PFSK-1 (cell line): ENCODE results near the gene CARS2.

Experiments
- FOXP2 ChIP-seq: optimal IDR thresholded peaks from 2 replicates; pipeline ENCODE3; 2011; ENCODE audit warnings: borderline replicate concordance, control low read depth, inconsistent platforms; ENCODE audit not compliant: insufficient read depth; ENCODE audit errors: extremely low read length, extremely low read depth
- POLR2AphosphoS5 ChIP-seq: IDR thresholded peaks from 2 replicates; pipeline ENCODE4 v1.6.1; 2012; ENCODE audit warnings: low read depth, mild to moderate bottlenecking, control low read depth, low read length, moderate library complexity
- SIN3A ChIP-seq: IDR thresholded peaks from 2 replicates; pipeline ENCODE4 v1.6.1; 2012; ENCODE audit warnings: mild to moderate bottlenecking, low read length, moderate library complexity, borderline replicate concordance; ENCODE audit not compliant: insufficient read depth
- TAF1 ChIP-seq: IDR thresholded peaks from 2 replicates; pipeline ENCODE4 v1.6.1; 2012; ENCODE audit warnings: low read length, control low read depth, borderline replicate concordance; ENCODE audit not compliant: insufficient read depth
- TF ChIP-seq, protein P1 (sequence below), 2 experiments: IDR thresholded peaks; 2 replicates each; pipeline versions ENCODE4 v1.6.1 to v1.8.0; 2011 to 2012; ENCODE audit warnings: low read depth in 2 of 2, low read length in 2 of 2, control low read depth in 1 of 2, inconsistent platforms in 1 of 2, mild to moderate bottlenecking in 1 of 2, moderate library complexity in 1 of 2; ENCODE audit not compliant: insufficient read depth in 1 of 2

CARS2 gene

DNA sequence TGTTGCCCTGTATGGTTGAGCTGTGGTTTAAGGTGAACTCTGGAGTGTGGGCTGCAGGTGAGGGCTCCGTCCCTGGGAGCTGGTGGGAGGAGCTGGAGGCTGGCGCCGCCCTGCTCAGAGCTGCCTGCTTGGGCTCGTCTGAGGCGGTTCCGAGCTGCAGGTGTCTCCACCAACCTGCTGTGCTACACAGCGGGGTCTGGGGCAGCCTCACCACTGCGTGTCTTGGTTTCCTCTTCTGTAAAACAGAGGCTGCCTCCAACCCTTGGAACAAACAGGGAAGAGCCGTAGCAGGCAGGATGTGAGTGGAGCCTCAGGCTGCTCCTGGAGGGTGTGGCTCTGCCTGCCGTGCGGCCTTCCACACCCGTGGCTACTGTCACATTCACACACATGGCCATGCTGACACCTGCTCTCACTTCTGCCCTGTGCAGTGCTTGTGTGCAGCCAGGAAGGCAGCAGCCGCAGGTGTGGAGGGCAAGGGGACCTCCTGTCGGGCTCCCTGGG, 69.2 kb downstream of the CARS2 start:
- TF ChIP-seq TAF1 (no peak), POLR2AphosphoS5 (no peak), FOXP2 (no peak), SIN3A (no peak)
- TF ChIP-seq, protein P1, sequence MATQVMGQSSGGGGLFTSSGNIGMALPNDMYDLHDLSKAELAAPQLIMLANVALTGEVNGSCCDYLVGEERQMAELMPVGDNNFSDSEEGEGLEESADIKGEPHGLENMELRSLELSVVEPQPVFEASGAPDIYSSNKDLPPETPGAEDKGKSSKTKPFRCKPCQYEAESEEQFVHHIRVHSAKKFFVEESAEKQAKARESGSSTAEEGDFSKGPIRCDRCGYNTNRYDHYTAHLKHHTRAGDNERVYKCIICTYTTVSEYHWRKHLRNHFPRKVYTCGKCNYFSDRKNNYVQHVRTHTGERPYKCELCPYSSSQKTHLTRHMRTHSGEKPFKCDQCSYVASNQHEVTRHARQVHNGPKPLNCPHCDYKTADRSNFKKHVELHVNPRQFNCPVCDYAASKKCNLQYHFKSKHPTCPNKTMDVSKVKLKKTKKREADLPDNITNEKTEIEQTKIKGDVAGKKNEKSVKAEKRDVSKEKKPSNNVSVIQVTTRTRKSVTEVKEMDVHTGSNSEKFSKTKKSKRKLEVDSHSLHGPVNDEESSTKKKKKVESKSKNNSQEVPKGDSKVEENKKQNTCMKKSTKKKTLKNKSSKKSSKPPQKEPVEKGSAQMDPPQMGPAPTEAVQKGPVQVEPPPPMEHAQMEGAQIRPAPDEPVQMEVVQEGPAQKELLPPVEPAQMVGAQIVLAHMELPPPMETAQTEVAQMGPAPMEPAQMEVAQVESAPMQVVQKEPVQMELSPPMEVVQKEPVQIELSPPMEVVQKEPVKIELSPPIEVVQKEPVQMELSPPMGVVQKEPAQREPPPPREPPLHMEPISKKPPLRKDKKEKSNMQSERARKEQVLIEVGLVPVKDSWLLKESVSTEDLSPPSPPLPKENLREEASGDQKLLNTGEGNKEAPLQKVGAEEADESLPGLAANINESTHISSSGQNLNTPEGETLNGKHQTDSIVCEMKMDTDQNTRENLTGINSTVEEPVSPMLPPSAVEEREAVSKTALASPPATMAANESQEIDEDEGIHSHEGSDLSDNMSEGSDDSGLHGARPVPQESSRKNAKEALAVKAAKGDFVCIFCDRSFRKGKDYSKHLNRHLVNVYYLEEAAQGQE (IDR thresholded peaks at IDR 0.05; ENCODE audit: insufficient read depth in 1 of 2, low read depth in 2 of 2, low read length in 2 of 2): no peak

DNA sequence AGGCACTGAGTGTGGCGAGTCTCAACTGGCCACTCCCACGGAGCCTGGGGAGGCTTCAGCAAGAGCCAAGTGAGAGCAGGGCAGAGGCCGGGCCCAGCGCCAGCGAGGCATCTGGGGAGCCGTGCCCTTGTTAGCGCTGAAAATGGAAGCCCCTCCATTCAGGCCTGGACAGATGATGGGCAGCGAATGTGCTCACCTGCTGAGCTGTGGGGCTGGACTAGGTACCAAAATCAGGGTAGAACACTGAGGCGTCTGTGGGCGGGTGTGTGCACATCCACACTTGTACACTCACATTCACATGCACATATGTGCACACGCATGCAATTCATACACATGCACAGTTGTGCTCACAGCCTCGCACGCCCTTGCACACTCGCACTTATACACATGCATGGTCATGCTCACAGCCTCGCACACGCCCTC, 69.9 kb downstream of the CARS2 start:
- TF ChIP-seq SIN3A (no peak), POLR2AphosphoS5 (no peak), TAF1 (no peak), FOXP2 (no peak)
- TF ChIP-seq, protein P1 (IDR thresholded peaks at IDR 0.05; ENCODE audit: insufficient read depth in 1 of 2, low read depth in 2 of 2, low read length in 2 of 2): no peak

DNA sequence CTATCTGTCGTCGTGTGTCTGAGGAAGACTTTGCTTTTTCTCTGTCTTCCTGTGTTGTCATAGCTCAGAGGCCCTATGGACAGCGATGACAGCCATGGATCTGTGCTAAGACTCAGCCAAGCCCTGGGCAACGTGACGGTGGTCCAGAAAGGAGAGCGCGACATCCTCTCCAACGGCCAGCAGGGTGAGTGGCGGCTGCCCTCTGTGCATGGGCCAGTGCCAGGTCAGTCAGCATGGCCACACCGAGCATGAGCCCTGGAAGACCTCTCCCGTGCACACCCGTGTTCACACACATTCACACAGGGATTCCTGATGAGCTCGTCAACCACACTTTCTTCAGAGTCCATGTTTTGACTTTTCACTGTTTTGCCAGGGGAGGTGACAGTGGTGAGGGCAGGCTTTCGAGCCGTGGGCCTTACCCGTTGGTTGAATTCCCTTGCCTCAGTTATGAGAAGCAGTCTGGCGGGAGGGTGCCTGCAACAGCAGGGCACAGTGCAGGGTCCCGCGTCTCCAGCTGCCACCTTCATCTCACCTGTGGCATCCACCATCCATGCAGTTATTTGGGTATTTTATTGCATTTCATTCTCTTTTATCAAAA, 70.4 kb downstream of the CARS2 start:
- TF ChIP-seq, protein P1 (IDR thresholded peaks at IDR 0.05; ENCODE audit: insufficient read depth in 1 of 2, low read depth in 2 of 2, low read length in 2 of 2): no peak
- TF ChIP-seq POLR2AphosphoS5: no peak

DNA sequence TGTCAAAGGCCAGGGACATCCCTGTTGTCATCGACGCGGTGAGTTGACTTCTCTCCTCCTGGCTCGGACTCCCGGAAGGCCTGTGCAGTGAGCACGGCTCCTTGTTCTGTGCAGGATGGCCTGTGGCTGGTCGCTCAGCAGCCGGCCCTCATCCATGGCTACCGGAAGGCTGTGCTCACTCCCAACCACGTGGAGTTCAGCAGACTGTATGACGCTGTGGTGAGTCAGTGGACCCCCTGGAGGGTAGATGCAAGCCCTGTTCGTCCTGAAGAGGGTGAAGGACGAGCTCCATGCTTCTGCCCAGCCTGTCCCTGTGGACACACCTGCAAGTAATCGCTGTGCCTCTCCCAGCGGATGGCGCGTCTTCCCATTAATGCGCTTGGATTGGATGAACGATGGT, 71.4 kb downstream of the CARS2 start:
- TF ChIP-seq TAF1 (no peak), FOXP2 (no peak), POLR2AphosphoS5 (no peak), SIN3A (no peak)
- TF ChIP-seq, protein P1 (IDR thresholded peaks at IDR 0.05; ENCODE audit: insufficient read depth in 1 of 2, low read depth in 2 of 2, low read length in 2 of 2): no peak

DNA sequence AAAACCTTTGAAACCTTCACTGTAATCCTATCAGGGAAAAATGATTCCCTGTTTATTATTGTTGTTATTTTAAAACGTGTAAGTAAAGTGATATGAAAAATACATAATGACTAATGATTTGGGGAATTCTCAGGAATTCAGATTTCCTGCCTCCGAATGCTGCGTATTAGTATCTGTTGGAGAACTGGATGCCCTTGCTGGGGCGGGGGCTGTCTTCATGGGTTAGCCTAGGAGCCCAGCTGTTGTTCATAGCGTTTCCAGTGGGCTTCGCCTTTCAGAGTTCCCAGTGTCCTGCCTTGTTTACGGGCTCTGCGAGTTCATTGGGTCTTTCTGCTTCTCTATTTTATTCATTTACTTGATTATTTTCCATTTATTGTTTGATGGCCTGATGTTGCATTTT, 72.1 kb downstream of the CARS2 start:
- no peak for TF ChIP-seq SIN3A
- TF ChIP-seq FOXP2: no peak
- TF ChIP-seq, protein P1 (IDR thresholded peaks at IDR 0.05; ENCODE audit: insufficient read depth in 1 of 2, low read depth in 2 of 2, low read length in 2 of 2): no peak
- TF ChIP-seq TAF1: no peak
